ENCODE measurements around the gene FER. TPM values are rescaled to one million over a fixed set of nuclear protein-coding genes. Genes with fewer than 3 reads are reported as not detected.
"Not testable (repeated sequence)": the region's sequence is repeated elsewhere in the genome, so short reads cannot be mapped to it uniquely, and the experiment has no call there.

Gene FER
- total RNA-seq, 4 donors from 2014 or later: 2.2 to 7.5 (median 3.7) TPM

DNA sequence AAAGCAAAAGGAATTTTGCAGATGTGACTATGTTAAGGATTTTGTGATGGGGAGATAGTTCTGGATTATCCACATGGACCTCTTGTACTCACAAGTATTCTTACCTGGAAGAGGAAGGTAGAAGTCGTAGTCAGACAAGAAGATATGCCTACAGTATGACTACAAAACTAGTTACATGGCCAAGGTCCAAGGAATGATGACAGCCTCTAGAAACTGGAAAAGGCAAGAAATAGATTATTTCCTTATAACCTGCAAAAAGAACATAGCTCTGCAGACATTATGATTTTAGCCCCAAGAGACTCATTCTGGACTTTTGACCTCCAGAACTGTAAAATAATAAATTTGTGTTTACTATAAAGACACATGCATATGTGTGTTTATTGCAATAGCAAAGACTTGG lies 226.9 kb downstream of the FER start:
- no peak for DNase-seq
- Histone ChIP-seq H3K27ac (no peak overlapping the region), H3K27me3 (no peaks in the 10 kb centered on the region), H3K4me3 (no peak overlapping the region), H3K36me3 (no peaks in the 10 kb centered on the region), H3K4me1 (no peaks in the 10 kb centered on the region), H3K9me3 (no peaks in the 10 kb centered on the region)
- intact Hi-C loops (cut with DNase I; ENCODE audit: low total_unique reads) (no loop called here), in situ Hi-C loops (cut with MboI; ENCODE audit: low sequenced_read_pairs in 4 of 4) (no loop called here)
- TF ChIP-seq CTCF (IDR thresholded peaks at IDR 0.05 in 4 of 5, conservative IDR thresholded peaks at IDR 0.05 in 1 of 5) (no peak), POLR2A (IDR thresholded peaks at IDR 0.05) (no peak)
- ATAC-seq: no peak

GRCh38 chr5:108975697-108976096 lies 228.0 kb downstream of the FER start:
- H3K27me3 ChIP-seq: no peaks in the 10 kb centered on the region
- no peaks in the 10 kb centered on the region for H3K4me1 ChIP-seq
- ATAC-seq: no peak
- DNase-seq: no peak
- in situ Hi-C loops (cut with MboI; ENCODE audit: low sequenced_read_pairs in 4 of 4) (no loop called here), intact Hi-C loops (cut with DNase I; ENCODE audit: low total_unique reads) (no loop called here)
- H3K36me3 ChIP-seq: no peaks in the 10 kb centered on the region
- no peak overlapping the region for H3K27ac ChIP-seq
- no peak overlapping the region for H3K4me3 ChIP-seq
- TF ChIP-seq POLR2A (IDR thresholded peaks at IDR 0.05) (no peak), CTCF (IDR thresholded peaks at IDR 0.05 in 4 of 5, conservative IDR thresholded peaks at IDR 0.05 in 1 of 5) (no peak)
- no peaks in the 10 kb centered on the region for H3K9me3 ChIP-seq

GRCh38 chr5:108983461-108984092 lies 235.9 kb downstream of the FER start:
- Histone ChIP-seq H3K4me3 (no peak overlapping the region), H3K4me1 (no peaks in the 10 kb centered on the region), H3K27me3 (no peaks in the 10 kb centered on the region), H3K9me3 (no peaks in the 10 kb centered on the region), H3K36me3 (no peaks in the 10 kb centered on the region), H3K27ac (no peak overlapping the region)
- ATAC-seq (no peak), DNase-seq (no peak)
- intact Hi-C loops (cut with DNase I; ENCODE audit: low total_unique reads) (no loop called here), in situ Hi-C loops (cut with MboI; ENCODE audit: low sequenced_read_pairs in 4 of 4) (no loop called here)
- TF ChIP-seq POLR2A (IDR thresholded peaks at IDR 0.05) (no peak), CTCF (IDR thresholded peaks at IDR 0.05 in 4 of 5, conservative IDR thresholded peaks at IDR 0.05 in 1 of 5) (no peak)

- H3K27me3 ChIP-seq: no peaks in the 10 kb centered on the region
- ATAC-seq (no peak), DNase-seq (no peak)
- intact Hi-C loops (cut with DNase I; ENCODE audit: low total_unique reads): no loop called here
- no peaks in the 10 kb centered on the region for H3K9me3 ChIP-seq
- no peaks in the 10 kb centered on the region for H3K36me3 ChIP-seq
- H3K27ac ChIP-seq: no peak overlapping the region
- in situ Hi-C loops (cut with MboI; ENCODE audit: low sequenced_read_pairs in 4 of 4): no loop called here
- TF ChIP-seq CTCF (IDR thresholded peaks at IDR 0.05 in 4 of 5, conservative IDR thresholded peaks at IDR 0.05 in 1 of 5): no peak
- TF ChIP-seq POLR2A (IDR thresholded peaks at IDR 0.05): no peak
- no peak overlapping the region for H3K4me3 ChIP-seq
- H3K4me1 ChIP-seq: no peaks in the 10 kb centered on the region
Measured at GRCh38 chr5:108989761-108990392, 242.2 kb downstream of the FER start.

GRCh38 chr5:108992396-108993085 lies 244.8 kb downstream of the FER start:
- intact Hi-C loops (cut with DNase I; ENCODE audit: low total_unique reads); ATAC-seq; H3K9me3 ChIP-seq; in situ Hi-C loops (cut with MboI; ENCODE audit: low sequenced_read_pairs in 4 of 4); H3K36me3 ChIP-seq; H3K27me3 ChIP-seq; H3K27ac ChIP-seq; H3K4me3 ChIP-seq; DNase-seq; H3K4me1 ChIP-seq: not testable (repeated sequence)

GRCh38 chr5:108993440-108993839 lies 245.7 kb downstream of the FER start:
- in situ Hi-C loops (cut with MboI; ENCODE audit: low sequenced_read_pairs in 4 of 4); H3K27me3 ChIP-seq; H3K4me3 ChIP-seq; intact Hi-C loops (cut with DNase I; ENCODE audit: low total_unique reads); H3K36me3 ChIP-seq; ATAC-seq; H3K4me1 ChIP-seq; H3K27ac ChIP-seq; H3K9me3 ChIP-seq; DNase-seq: not testable (repeated sequence)

Data from gastrocnemius medialis (tissue), 4 donors.